Activated CD4-positive, CD25-positive, alpha-beta regulatory T cell (primary cell): Measurements from ENCODE around the gene ADGRG4.
"Not testable (repeated sequence)": the region's sequence is repeated elsewhere in the genome, so short reads cannot be mapped to it uniquely, and the experiment has no call there.

Experiments used
- DNase-seq, 4 experiments: peaks; one replicate each; lab custom pipeline; 2025; lab: John Stamatoyannopoulos, UW

Gene ADGRG4

DNA sequence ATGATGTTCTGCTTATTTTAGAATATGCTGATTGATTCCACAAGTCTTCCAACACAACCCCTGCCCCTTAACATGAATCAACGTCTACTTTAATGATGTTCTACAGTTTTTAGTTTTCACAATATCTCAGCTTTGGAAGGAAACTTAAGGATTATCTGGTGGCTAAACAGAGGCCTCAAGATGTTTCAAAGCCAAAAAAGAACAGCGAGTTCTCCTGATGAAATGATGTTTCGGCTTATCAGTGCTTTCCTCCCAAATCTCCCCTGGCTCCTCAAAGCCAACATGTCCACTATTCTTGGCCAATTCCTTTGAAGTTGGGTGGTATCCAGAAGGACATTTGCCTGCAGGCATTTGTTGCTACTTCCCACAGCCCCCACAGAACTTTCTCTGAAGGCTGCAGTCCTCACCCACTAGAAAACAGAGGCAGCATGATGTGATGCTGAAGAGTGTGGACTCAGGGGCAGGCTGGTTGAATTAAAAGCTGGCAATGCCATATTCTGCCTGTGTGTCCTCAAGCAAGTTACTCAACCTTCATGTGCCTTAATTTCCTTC is 87.3 kb downstream of the ADGRG4 start:
- DNase-seq, result no peak

DNA sequence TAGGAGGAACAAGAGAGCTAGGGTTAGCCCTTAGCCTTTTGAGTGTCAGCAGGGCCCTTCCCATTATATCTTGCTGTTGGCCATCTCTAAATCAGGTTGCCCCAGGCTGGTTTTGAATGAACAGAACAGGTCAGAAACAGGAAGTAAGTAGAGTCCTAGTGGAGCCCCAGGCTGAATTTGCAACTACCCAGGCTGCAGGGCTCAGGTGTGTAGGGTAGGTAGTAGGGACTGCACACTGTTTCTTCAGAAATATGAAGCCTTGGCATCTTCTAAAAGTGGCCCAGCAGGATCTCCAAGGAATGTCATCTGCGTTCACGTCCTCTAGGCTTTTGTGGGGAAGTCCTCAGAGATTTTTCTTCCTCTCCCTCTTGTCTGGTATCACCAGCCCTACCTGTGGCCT is 90.2 kb downstream of the ADGRG4 start:
- no peak for DNase-seq

DNA sequence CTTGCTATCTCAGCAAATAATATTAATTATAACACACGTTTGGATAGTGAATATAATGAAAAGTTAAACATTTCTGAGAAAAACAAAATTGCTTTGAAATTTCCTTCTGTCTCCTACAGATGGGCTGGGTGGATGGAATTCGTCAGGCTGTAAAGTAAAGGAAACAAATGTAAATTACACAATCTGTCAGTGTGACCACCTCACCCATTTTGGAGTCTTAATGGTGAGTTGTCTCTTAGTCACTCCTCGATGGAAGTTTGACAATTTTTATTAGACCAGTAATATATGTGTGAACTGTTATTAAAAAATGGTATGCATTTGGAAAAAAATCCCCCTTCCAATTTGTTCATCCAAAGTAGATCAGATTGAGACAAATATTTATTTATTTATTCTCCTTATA is 94.5 kb downstream of the ADGRG4 start:
- DNase-seq, result no peak

DNA sequence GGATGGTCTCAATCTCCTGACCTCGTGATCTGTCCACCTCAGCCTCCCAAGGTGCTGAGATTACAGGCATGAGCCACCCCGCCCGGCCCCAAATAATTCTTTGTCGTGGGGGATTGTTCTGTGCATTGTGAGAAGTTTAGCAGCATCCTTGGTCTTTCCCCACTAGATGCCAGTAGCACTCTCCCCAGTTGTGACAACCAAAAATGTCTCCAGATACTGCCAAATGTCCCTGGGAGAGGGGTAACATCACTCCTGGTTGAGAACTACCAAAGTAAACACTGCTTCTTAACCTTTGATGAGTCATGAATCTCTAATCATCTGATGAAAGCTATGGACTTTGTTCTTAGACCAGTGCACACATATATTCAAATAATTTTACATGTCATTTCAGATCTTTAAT is 96.2 kb downstream of the ADGRG4 start:
- DNase-seq, result no peak

DNA sequence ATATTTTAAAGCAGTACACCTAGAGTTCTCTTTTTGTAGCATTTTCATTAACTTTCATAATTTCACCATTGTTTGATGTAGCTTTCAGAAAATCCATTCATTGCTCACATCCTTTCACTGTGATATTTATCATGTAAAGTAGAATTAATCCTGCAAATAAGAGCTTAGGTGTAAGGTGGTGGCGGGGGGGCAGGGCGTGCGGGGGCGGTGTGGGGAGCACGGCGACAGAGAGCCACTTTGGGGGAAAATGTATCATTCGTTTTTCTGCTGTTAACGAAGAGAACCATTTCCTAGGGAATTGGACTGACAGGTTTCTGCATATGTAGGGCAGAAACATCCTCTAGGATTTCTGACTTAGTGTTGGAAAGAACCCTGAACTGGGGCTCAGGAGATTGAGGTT is 104.4 kb downstream of the ADGRG4 start:
- DNase-seq, result no peak

DNA sequence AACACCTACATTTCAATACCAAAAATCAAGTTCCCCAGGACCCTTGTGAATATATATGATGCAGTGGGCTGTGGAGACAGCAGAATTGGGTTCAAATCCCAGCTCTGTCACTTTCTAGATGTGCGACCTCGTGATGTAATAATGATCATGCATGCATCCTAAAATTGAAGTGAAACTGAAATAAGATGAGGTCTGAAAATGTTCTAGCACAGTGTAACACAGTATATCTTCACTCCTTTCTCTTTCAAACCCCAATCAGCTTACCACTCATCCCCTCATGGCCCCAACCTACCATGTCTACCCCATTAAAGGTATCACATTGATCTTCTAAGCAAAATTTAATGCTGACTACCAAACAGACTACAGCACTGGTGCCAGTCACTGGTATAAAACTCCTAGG is 117.0 kb downstream of the ADGRG4 start:
- DNase-seq, result no peak

DNA sequence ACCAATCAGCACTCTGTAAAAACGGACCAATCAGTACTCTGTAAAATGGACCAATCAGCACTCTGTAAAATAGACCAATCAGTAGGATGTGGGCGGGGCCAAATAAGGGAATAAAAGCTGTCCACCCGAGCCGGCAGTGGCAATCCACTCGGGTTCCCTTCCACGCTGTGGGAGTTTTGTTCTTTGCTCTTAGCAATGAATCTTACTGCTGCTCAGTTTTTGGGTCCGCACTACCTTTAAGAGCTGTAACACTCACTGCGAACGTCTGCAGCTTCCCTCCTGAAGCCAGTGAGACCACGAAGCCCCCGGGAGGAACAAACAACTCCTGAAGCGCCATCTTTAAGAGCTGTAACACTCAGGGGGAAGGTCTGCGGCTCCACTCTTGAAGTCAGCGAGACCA is 120.6 kb downstream of the ADGRG4 start:
- DNase-seq, result no peak

DNA sequence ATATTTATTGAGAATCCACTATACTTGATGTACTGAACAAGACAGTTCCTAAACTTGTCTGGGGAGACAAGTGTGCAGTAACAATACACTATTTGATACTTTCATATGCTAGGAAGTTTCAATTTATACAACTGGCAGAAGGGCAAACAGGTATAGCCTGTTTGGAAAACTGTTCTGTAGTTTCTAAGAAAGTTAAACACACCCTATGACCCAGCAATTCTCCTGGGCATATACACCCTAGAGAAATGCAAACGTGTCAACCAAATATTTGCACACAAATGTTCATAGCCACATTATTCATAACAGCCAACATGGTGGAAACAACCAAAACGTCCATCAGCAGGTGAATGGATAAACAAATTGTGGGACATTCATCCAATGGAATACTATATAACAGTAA is 123.0 kb downstream of the ADGRG4 start:
- no peak for DNase-seq

DNA sequence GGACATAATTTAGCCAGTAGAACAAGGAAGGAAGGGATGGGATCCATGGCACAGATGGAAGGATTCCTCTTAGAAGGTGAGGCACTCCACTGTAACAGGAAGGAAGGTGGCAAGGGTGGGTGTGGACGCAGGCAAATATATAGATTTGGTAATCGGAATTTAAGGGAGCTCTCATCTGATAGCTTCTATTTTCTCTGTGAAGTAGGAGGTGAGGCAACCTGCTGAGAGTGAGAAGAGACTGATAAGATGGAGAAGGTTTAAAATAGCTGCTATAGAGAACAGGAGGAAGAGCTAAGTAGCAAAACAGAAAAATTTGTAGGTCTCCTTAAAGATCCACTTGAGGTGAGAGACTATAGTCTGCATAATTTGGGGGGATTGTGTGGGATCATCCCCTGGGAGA is 125.2 kb downstream of the ADGRG4 start:
- DNase-seq, result no peak

DNA sequence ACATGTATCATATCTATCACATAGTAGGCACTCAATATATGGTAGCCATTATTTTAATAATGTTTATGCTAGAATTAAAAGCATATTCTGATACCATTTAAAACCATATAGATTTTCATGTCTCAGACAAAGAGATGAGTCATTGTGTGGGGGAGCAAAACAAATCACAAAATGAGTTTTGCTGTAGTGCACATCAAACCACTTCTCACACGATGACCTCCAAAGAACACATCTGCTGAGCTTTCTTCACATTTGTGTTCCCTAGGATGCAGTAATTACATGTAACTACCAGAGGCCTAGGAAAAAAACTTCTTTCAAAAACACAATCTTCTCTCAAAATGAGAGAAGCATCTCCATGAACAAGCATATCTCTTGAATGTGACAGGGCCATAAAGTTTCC is 130.9 kb downstream of the ADGRG4 start:
- DNase-seq, result no peak

DNA sequence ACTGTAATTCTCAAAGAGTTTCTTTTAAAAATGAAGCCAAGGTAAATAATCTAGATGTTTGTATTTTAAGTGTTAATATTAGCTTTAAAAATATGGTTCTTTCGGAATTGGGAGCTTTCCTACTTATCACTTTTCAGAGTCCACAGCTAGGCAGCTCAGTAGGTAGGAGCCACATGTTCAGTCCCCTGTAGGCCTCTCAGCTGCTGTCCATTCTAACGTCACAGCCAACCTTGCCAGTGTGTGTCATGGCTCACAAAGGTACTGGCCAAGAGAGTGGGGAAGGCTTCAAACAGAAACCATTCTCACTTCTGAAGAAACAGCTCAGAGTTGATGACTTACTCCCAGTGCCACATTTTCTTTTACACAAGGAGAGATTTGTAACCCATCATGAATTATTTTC is 137.0 kb downstream of the ADGRG4 start:
- no peak for DNase-seq

DNA sequence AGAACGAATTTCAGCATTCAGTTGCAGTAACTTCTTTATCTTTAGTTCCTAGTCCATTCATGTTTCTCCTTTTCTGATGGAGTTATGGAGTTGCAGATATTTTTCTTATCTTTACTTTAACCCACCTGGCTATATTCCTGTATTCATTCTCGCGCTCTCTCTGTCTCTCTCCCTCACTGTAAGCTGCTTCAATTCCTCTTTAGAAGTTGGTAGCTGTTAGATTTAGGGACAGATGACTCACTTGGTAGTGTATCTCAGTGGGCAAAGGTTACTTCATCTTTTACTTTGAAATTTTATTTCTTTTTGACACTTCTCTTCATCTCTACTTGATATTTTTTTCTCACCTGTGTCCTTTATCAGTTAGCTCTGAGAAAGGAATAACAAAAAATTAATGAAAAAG is 137.4 kb downstream of the ADGRG4 start:
- DNase-seq, result no peak

DNA sequence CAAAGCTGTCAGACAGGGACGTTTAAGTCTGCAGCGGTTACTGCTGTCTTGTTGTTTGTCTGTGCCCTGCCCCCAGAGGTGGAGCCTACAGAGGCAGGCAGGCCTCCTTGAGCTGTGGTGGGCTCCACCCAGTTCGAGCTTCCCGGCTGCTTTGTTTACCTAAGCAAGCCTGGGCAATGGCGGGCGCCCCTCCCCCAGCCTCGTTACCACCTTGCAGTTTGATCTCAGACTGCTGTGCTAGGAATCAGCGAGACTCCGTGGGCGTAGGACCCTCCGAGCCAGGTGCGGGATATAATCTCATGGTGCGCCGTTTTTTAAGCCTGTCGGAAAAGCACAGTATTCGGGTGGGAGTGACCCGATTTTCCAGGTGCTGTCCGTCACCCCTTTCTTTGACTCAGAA is 144.9 kb downstream of the ADGRG4 start:
- DNase-seq, result not testable (repeated sequence)

DNA sequence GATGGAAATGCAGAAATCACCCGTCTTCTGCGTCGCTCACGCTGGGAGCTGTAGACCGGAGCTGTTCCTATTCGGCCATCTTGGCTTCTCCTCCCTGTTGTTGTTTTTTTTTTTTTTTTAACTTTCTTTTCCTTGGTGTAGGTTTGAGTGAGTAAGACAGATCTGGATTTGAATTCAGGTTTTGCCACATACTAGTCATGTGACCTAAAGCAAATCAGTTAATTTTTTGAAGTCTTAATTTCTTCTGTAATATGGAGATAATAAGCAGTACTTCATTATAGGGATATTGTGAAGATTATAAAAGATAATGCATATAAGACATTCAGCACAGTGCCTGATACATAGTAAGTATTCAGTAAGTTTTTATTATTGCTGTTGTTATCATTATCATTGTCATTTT is 145.4 kb downstream of the ADGRG4 start:
- no peak for DNase-seq

DNA sequence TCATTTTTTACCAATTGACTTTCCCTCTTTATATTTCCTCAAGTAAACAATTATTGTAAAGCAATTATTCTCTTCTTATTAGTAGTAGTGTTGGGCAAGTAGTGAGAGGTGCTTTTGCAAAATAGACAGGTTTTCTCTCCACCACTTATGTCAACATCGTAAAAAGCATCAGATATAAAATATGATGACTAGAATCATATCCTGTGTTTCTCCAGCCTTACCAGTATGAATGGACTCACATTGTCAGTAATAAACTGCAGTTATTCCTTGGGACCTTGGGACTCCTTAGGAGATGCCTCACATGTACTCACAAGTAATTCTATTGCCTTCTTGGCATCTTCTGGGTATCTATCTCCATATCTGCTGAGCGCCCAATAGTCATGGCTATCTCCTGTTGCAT is 146.5 kb downstream of the ADGRG4 start:
- DNase-seq, result no peak

DNA sequence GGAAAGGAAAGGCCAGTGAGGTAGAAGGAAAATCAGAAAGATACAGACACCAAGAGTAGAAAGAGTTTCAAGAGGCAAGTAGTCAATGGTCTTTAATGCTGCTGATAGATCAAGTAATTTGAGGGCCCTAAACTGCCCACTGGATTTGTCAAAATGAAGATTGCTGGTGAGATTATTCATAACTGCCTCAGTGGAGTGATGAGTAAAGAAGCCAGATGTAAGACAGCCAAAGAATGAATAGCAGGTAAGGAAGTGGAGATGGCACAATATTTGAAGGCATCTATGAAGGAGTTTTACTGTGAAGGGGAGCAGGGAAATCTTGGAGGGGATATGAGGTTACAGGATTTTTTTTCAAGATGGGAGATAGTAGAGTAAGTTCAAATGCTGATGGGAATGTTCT is 147.2 kb downstream of the ADGRG4 start:
- no peak for DNase-seq

DNA sequence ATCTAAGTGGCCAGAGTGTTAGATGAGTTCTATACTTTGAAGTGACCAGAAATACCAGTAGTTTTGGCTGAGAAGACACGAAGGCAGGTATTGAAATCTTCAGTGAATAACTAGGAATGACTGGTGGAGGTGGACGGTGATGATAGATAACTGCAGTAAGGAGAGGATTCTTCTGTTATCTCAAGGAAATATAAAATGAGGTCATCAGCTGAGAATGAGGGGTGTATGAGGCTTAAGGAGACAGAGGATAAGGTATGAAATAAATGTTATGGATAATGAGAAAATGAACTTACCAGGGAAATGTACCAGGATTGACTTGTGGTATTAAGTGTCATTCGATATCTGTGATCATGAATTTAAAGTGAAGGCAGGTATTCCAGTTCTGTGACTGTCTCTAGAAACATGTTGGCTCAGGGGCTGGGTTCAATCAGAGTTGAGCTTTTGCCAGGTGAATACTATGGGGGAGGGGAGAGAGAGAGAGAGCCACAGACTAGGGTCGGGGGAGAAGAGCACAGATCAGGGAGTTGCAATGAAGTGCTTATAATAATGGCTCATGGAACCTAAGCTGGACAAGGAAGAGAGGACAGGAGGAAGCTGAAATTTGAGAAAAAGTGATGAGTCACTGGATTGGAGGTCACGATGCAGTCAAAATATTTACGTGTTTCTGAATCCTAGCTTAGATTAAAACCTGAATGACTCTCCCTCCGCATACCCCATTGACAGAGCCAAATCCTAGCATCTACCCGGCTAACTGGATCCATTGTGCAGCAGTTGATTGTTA is 149.5 kb downstream of the ADGRG4 start:
- DNase-seq, result no peak

DNA sequence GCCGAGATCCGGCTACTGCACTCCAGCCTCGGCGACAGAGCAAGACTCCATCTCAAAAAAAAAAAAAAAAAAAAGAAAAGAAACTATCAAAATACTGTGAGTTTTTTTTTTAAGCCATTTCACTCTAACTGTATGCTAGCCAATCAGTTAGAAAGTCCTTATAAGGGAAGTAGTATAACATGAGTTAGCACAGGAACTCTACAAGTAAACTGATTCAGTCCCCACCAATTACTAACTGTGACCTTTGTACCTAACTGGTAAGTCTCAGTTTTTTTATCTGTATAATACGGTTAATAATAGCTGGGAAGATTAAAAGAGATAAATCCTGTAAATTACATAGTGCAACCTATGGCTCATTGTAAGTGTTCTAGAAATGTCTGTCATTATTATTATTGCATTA is 151.9 kb downstream of the ADGRG4 start:
- no peak for DNase-seq

DNA sequence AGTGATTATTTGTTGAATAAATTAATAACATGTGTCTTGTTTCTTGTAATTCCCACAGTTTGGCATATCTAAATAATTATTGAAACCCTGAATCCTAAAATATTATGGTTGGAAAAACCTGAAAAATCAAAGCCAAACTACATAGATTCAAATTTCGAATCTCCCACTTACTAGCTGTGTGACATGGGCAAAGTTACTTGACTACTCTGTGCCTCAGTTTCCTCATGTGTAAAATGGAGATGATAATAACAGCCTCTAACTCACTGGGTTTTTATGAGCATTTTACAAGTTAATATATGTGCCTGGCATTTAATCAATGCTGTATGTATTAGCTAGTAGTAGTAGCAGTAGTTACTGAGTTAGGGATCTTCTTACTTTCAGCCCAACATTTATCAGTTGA is 152.4 kb downstream of the ADGRG4 start:
- DNase-seq, result no peak

DNA sequence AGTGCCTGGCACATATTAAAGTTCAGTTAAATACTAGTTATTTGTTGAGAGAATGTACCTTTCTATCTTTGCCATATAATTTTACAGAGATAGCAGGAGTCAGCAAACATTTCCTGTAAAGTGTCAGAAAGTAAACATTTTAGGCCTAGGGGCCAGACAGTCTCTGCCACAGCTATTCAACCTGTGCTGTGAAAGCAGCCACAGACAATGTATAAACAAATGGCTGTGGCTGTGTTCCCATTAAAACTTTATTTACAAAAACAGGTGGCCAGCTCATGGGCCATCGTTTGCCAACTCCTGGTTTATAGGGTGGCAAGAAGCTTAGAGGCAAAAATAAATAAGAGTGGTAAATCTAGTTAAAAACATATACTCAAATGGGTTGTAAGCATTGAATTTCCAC is 153.0 kb downstream of the ADGRG4 start:
- no peak for DNase-seq

DNA sequence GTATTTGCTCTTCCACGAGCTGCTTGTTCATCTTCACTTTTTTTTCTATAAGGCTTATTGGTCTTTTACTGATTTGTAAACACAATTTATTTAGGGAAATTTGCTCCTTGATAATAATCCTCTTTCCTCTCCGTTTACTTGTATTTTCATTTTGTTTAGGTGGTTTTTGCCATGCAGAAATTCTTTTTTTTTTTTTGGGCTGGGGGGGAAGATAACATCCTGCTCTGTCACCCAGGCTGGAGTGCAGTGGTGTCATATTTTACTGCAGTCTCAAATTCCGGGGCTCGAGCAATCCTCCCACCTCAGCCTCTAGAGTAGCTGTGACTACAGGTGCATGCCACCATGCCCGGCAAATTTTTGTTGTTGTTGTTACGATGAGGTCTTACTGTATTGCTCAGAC is 155.4 kb downstream of the ADGRG4 start:
- DNase-seq, result no peak

DNA sequence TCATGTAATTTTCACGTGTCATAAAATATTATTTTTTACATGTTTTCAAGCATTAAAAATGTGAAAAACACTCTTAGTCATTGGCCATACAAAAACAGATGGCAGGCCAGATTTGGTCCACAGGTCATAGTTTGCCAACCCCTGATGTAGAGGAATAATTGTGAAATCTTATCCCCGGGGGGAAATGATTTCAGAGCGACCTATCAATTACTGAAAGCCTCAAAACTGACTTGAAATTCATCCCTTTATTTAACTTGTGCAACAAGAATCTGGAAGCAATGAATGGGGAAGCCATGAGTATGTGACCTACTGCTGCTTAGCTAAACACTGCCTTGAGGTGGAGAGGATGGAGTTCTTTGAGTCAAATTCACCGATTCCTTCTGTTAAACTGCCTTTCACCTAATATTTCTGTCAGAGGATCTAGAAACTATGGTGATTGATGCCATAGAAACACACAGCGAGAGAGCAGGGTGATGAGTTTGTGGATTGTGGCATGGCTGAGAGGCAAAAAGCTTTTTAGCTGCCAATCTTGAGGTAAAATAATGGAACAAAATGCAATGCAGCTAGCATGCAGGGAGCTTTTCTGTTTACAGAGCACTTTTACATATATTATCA is 156.6 kb downstream of the ADGRG4 start:
- no peak for DNase-seq

DNA sequence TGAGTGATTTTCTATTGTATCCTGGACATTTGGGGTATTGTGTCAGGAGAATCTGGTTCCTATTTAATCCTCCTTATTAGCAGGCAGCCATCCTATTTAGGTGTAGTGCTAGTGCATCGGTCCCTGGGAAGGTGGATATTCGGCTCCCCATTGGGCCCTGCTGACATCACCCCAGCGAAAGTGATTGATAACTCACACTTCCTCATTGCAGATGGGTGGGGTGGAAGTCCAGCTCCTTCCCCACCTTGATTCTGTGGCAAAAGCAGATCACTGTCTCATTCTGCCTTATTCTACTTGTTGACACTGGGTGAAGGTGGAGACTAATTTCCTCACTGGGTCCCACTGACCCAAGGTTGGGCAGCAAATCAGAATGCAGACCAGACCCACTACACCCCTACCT is 163.8 kb downstream of the ADGRG4 start:
- no peak for DNase-seq
